ENCODE measurements around the gene NADK. TPM values are rescaled to one million over a fixed set of nuclear protein-coding genes. Genes with fewer than 3 reads are reported as not detected.
A peak's percentile ranks its signal among the peaks of the same experiment; 100 is the strongest.
"Not testable (repeated sequence)": the region's sequence is repeated elsewhere in the genome, so short reads cannot be mapped to it uniquely, and the experiment has no call there.

NADK gene
- total and polyA plus RNA-seq, 12 donors = 15.2 to 40.2 (median 22.6) TPM

DNA sequence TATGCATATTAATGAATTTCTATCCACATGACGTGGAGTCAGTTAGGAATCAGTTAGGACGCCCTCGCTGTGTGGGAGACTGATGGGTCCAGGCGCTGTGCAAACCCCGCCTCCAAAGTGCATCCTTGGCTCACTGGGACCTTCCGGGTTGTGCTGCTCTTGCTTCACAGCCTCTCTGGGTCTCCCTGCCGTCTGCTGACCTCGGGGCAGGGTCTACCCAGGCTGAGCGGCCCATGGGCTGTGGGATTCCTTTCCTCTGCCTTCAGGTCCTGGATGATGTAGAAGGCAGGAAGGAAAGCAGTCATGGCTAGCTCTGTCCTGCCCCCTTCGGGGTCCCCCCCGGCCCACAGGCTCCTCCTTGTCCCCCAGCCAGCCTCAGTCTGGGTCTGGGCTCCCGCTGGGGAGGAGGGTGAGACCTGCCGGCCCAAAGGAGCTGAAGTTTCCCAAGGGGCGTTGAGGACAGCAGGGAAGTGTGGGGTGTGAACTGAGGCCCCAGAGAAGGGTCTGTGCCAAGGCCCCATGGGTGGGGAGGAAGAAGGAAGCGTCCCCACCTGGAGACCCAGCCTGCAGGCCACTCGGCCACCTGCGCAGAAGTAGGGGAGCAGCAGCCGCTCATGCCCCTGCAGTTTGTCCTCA lies 29.5 kb downstream of the NADK start:
- intact Hi-C loops (cut with DNase I) = no loop called here
- Histone ChIP-seq H3K27ac (no peak overlapping the region), H3K27me3 (no peaks in the 10 kb centered on the region), H3K4me1 (no peaks in the 10 kb centered on the region), H3K4me3 (no peak overlapping the region), H3K9me3 (no peaks in the 10 kb centered on the region), H3K36me3 (peaks cover 0 to 19% (median 11%) of the 10 kb centered on the region in 9 donors)
- DNase-seq (no peak), ATAC-seq (no peak)
- TF ChIP-seq, protein P1, sequence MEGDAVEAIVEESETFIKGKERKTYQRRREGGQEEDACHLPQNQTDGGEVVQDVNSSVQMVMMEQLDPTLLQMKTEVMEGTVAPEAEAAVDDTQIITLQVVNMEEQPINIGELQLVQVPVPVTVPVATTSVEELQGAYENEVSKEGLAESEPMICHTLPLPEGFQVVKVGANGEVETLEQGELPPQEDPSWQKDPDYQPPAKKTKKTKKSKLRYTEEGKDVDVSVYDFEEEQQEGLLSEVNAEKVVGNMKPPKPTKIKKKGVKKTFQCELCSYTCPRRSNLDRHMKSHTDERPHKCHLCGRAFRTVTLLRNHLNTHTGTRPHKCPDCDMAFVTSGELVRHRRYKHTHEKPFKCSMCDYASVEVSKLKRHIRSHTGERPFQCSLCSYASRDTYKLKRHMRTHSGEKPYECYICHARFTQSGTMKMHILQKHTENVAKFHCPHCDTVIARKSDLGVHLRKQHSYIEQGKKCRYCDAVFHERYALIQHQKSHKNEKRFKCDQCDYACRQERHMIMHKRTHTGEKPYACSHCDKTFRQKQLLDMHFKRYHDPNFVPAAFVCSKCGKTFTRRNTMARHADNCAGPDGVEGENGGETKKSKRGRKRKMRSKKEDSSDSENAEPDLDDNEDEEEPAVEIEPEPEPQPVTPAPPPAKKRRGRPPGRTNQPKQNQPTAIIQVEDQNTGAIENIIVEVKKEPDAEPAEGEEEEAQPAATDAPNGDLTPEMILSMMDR (IDR thresholded peaks at IDR 0.05) = no peak
- WGBS, 2 donors = 73 to 74% methylated on average over 18 of the region's 18 CpGs

DNA sequence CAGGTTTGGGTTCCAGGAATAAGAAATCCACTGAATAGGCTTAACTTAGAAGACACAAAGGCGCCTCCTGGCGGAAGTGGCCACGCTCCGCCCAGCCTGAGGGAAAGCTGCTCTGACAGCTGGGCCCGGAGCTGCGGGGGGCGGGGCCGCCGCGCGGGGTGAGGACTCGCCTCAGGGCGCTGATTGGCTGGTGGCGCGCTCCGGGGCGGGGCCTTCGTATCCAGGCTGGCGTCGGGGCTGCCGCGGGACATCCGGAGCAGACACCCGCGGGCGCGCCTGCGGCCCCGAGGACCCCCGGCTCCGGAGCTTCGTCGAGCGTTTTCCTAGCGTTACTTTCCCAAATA lies 31.7 kb downstream of the NADK start:
- intact Hi-C loops (cut with DNase I); H3K9me3 ChIP-seq; H3K36me3 ChIP-seq; H3K27me3 ChIP-seq; DNase-seq; H3K4me1 ChIP-seq: not testable (repeated sequence)
- Histone ChIP-seq H3K4me3 (peak overlapping the region in 6 of 10 donors; percentile 31 to 59 (median 52)), H3K27ac (peak overlapping the region in 8 of 10 donors; percentile 70 to 97 (median 88))
- ATAC-seq = peak; percentile 93 to 97 (median 96)
- no CpG with 5 or more reads among the region's 35 CpGs for WGBS, 2 donors

DNA sequence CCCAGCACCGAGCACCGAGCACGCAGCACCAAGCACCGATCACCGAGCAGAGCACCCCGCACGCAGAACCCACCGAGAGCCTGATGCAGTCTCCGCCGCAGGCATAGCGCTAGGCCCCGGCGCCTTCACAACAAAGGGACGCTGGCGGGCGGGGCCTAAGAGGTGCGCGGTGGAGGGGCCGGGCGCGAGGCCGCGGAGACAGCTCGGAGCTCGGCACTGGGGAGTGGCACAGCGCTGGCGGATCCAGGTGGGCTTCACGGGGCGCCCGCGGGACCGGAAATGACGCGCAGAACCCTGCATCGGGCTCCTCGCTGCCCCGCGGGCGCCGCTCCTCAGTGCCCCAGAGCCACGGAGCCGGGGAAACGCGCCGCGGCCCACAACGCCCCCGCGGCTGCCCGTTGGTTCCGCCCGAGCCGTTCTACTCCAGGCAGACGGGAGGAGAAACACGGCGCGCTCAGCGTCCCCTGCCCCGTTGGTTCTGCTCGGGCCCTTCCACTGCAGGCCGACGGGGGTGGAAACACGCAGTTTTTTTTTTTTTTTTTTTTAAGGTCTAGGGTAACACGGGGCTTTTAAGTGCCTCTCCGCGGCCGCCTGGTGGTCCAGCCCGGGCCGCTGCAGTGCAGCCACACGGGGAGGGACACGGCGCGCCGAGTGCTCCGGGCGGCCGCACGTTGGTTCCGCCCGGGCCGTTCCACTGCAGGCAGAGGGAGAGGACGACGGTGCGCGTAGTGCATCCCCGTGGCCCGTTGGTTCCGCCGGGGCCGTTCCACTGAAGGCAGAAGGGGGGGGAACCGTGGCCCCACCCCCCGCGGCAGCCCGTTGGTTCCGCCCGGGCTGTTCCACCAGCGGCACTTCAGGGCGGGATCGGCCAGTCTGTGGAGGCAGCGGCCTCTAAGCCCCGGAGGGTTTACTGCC lies 32.4 kb downstream of the NADK start:
- H3K27me3 ChIP-seq; H3K4me1 ChIP-seq; H3K9me3 ChIP-seq; intact Hi-C loops (cut with DNase I); H3K36me3 ChIP-seq: not testable (repeated sequence)
- peak overlapping the region in 7 of 10 donors; percentile 31 to 59 (median 51) for H3K4me3 ChIP-seq
- peak overlapping the region in 9 of 10 donors; percentile 44 to 97 (median 88) for H3K27ac ChIP-seq
- DNase-seq = peak; percentile 64 to 83
- 0 to 1% methylated on average over 37 to 63 of the region's 101 CpGs for WGBS, 2 donors
- TF ChIP-seq, protein P1 (IDR thresholded peaks at IDR 0.05) = peak in 2 of 9 donors; percentile 15 to 21
- peak; percentile 81 to 96 (median 92) for ATAC-seq

GRCh38 chr1:1742529-1742928 lies 35.7 kb downstream of the NADK start:
- H3K36me3 ChIP-seq = peaks cover 0 to 20% (median 0%) of the 10 kb centered on the region in 9 donors
- 85 to 93% methylated on average over 11 of the region's 11 CpGs for WGBS, 2 donors
- H3K4me3 ChIP-seq; H3K9me3 ChIP-seq; ATAC-seq; intact Hi-C loops (cut with DNase I); DNase-seq; H3K27ac ChIP-seq; H3K27me3 ChIP-seq; H3K4me1 ChIP-seq: not testable (repeated sequence)

DNA sequence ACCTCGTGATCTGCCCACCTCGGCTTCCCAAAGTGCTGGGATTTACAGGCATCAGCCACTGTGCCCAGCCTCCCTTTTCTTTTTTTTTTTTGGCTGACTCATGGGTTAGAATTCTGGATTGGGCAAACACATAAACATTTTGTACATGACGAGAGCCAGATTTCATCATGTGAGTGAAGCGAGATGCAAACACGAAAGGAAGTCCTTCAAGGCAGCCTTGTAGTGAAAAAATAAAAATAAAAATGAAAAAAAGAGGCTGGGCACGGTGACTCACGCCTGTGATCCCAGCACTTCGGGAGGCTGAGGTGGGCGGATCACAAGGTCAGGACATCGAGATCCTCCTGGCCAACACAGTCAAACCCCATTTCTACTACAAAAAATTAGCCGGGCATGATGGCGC lies 37.3 kb downstream of the NADK start:
- intact Hi-C loops (cut with DNase I); H3K27ac ChIP-seq: not testable (repeated sequence)
- 84 to 95% methylated on average over 11 of the region's 12 CpGs for WGBS, 2 donors

DNA sequence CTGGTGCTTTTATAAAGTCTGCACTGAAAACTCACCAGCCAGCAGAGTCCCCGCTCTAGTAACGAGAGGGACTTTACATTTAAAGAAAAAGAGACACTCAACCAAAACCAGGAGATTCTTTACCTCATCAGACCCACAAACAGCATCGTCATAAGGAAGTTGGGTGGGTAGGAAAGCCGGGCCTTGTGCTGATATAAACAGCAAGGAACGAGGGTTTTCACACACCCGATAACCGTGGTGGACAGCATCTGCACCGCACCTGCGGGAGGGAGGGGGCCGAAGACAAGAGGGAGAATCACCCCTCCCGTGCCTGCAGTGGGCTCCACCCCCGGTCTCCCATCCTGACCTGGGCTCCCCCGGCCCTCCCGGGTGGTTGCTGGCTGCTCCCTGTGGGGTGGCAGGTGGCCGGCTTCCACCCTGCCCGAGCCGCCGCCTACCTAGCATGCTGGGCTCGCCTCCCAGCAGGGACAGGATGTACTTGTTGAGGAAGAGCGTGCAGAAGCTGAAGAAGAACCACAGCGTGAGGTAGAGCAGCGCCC lies 39.4 kb downstream of the NADK start:
- intact Hi-C loops (cut with DNase I); H3K27ac ChIP-seq; H3K9me3 ChIP-seq; H3K4me3 ChIP-seq; H3K4me1 ChIP-seq; DNase-seq; H3K27me3 ChIP-seq: not testable (repeated sequence)
- WGBS, 2 donors = 89 to 90% methylated on average over 7 to 12 of the region's 22 CpGs
- H3K36me3 ChIP-seq = peaks cover 0 to 51% (median 4%) of the 10 kb centered on the region in 9 donors
- peak in 3 of 8 donors; percentile 7 to 25 (median 7) for ATAC-seq

More for the DNA sequence above, 37.3 kb downstream of the NADK start:
- H3K4me3 ChIP-seq, H3K27me3 ChIP-seq, ATAC-seq, DNase-seq, H3K9me3 ChIP-seq, H3K4me1 ChIP-seq: not testable (repeated sequence)
- peaks cover 0 to 33% (median 0%) of the 10 kb centered on the region in 9 donors for H3K36me3 ChIP-seq

DNA sequence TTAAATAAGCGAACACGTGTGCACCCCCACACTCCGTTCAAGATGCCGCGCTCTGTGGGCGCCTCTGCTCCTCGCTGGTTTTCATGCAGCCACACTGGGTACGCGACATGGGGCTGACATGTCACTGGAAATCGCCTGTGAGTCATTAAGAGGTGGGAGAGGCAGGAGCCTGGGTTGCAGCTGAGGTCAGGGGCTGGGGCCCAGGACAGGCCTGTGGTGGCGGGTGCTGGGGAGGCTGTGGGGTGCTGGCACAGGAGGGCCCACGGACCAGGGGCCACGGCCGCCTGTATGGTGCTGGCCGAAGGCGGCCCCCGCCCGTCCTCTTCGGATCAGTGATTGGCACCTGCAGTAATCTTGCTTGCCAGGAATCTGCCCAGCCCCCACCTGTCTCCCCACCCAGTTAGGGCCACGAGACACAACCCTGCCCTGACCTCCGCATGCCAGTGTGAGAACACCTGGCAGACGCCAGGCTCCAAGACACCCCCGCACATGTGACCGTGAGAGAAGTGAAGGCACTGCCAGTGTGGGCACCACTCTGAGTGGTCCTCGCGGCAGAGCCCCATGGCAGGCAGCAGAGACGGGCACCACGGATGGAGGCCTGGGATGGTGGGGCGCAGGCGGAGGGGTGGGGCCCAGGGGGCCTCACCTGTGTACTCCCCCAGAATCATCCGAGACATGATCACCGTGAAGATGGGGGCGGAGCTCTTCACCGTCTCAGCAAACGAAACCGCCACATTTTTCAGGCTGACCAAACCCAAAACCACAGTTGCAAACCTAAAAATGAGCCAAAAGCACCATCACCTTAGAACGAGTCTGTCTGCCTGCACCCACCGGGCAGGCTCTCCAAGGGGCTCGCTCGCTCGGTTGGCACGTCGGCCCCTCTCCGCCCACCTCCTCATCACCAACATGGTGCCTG lies 40.3 kb downstream of the NADK start:
- H3K27me3 ChIP-seq; H3K9me3 ChIP-seq; H3K4me1 ChIP-seq; H3K27ac ChIP-seq; DNase-seq; intact Hi-C loops (cut with DNase I); H3K4me3 ChIP-seq: not testable (repeated sequence)
- ATAC-seq = peak in 3 of 8 donors; percentile 19 to 44 (median 33)
- H3K36me3 ChIP-seq = peaks cover 0 to 60% (median 9%) of the 10 kb centered on the region in 9 donors
- 94 to 96% methylated on average over 14 to 32 of the region's 44 CpGs for WGBS, 2 donors
